T-helper 2 cell (primary cell): ENCODE data around the gene NRIP1.
"Not testable (repeated sequence)": the region's sequence is repeated elsewhere in the genome, so short reads cannot be mapped to it uniquely, and the experiment has no call there.

Experiments
- DNase-seq, 5 experiments: peaks; one replicate each; pipeline versions ENCODE4 v3.0.0 to v3.0.0-alpha.2; 2012 to 2022

The NRIP1 gene

DNA sequence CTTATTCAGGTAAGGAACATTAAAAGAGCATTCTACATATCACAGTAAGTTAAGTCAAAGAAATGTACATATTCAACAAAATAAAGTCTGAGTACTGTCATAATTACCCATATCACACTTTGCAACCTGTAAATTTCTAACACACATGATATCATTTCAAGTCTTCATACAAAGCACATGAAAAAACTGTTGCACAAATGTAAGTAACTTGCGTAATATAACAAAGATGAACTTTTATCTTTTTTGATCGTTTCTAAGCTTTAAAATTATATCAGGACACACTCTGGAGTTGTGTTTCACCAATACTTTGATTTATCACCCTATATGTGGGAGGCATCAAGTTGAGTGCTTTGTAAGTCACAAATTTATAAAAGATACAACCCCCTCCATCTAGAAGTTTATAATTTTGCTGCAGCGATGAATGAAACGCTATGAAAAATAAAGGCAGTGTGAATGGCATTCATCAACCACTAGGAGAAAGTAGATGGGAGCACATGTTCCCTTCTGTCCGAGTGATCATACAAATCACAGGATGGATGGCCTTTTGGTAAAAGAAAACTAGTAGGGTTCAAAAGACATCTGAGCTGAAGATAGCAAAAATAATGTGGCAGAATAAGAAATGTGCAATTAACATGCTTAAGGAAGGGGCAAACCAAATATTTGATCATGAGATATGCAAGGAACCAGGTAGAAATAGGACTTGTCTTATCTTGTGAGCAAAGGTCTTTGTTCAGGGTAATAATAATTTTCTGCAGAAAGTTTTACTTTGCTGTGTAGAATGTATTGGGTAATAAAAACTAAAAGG, 27.5 kb downstream of the NRIP1 start:
- no peak for DNase-seq

DNA sequence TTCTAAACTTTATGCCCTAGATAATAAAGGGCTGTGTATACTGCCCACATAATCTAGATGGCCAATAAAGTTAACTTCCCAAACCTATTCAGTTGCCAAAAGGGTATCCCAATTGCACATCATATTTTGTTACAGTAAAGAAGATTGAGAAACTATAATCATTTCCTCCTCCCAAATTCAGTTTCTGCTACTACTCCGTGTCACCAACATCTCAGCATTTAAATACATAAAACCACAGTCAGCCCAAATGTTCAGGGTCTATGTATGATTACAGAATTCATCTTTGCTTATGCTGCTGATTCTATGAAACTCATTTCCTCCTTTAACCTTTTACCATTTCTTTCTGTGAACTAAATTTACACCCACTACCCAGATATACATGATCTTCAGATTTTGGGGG, 28.6 kb downstream of the NRIP1 start:
- no peak for DNase-seq

DNA sequence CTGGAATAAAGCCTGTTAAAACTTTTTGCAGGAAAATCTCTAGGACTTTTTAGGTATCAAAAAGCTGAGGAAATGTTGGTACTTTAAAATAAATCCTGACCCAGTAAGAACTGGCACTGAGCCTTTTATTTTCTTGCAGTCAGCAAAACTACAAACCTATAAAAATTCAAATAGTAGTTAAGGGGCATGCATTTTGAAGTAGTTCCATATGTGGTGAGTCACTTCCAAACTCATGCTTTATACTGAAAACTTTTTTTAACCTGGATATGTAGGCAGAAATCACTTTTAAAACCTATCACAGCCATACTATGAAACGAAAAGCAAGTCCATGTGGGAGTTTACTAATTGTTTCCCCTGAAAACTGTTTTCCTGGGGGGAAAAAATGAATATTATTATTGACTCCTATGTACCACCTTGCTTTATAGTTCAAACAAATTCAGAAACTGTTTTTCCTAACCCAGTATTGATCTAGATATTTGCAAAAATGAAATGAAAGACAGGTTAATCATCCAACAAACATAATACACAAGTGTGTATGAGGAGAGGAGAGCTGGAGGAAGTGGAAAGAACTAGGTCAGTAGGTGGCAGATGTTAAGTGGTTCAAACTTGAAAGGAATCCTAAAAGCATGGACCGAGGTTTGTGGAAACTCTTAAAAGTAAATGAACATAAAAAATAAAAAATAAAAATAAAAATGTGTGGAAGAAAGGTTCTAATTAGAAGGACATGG, 30.5 kb downstream of the NRIP1 start:
- DNase-seq, result no peak

DNA sequence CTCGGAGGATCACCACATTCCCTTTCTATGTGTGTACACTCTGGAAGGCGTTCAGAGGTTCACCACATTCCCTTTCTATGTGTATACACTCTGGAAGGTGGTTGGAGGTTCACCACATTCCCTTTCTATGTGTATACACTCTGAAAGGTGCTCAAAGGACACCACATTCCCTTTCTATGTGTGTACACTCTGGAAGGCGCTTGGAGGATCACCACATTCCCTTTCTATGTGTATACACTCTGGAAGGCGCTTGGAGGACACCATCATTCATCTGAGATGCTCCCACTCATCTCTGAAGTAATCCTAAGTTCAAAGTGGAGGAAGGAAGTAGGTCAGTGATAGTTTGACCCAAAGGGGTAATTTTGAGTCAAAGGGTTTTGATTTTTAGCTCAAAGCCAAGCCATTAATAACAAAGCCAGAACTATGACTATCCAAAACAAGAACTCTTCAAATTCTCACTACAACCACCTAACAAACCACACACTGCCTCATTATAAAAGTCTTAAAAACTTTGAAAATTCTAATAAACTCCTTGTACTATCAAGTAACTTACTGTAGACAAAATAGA, 32.9 kb downstream of the NRIP1 start:
- no peak for DNase-seq

DNA sequence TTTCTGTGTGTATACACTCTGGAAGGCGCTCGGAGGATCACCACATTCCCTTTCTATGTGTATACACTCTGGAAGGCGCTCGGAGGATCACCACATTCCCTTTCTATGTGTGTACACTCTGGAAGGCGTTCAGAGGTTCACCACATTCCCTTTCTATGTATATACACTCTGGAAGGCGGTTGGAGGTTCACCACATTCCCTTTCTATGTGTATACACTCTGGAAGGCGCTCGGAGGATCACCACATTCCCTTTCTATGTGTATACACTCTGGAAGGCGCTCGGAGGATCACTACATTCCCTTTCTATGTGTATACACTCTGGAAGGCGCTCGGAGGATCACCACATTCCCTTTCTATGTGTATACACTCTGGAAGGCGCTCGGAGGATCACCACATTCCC, 33.4 kb downstream of the NRIP1 start:
- DNase-seq, result not testable (repeated sequence)

DNA sequence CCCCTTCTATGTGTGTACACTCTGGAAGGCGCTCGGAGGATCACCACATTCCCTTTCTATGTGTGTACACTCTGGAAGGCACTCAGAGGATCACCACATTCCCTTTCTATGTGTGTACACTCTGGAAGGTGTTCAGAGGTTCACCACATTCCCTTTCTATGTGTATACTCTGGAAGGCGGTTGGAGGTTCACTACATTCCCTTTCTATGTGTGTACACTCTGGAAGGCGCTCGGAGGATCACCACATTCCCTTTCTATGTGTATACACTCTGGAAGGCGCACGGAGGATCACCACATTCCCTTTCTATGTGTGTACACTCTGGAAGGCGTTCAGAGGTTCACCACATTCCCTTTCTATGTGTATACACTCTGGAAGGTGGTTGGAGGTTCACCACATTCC, 33.9 kb downstream of the NRIP1 start:
- not testable (repeated sequence) for DNase-seq

DNA sequence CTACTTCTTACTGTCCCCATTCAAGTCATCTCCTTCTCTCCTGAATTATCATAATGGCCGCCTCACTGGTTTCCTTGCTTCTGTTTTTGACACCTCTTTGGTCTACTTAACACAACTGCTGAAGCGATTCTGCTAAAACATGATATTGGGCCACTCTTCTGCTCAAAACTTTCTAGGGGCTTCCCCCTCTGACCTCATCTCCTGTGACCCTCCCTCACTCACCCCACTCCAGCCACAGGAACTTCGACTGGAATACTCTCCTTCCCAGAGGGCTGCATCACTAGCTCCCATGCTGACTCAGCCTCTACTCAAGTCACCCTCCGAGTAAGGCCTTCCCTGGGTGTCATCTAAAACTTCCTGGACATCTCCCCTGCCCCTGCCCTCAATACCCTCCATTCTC, 35.7 kb downstream of the NRIP1 start:
- DNase-seq, result no peak

DNA sequence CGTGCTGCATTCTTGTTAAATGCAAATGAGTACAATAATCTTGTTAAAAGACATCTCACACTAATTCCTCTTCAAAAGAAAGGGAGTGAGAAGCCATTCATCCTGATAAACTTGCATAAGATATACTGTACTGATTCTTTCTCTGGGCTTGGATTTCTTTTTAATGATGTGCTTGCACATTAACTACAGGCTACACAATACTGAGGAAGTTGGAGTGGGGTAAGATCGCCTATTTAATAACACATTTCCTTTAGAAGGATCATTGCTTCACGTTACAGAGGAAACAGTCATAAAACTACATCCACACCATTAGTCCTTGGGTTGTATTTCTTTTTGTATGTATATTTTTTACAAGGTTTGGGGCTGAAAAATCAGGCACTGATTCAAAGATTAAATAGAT, 36.6 kb downstream of the NRIP1 start:
- DNase-seq, result no peak

DNA sequence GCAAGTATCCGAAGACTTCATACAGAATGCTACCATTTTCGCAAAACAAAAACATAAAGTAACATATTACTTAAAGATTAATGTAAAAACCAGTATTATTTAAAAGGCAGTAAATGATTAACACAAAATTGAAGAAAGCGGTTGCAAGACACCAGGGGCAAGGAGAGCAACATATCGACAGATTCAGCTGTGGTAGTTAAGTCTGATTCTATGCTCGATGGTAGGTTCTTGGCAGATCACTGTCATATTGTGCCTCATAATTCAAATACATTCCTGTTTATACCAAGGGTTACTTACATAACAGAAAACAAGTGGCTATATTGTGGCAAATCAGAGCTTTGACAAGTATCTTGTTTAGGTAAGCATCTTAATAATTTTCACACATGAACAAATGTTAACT, 37.7 kb downstream of the NRIP1 start:
- no peak for DNase-seq

DNA sequence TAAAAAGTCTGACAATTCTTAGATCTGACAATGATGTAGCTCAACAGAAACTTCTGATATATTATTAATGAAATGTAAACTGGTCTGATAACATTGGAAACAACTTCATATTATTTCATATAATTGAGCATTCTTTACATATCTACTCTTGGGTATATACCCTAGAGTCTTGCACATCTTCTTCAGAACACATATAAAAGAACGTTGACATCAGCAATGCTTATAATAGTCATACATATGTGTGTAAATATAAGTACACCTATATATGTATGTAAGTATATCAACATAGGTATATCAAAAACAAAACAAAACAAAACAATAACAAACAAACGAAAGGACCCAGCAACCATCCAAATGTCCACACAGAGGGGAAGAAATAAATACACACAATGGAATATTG, 38.4 kb downstream of the NRIP1 start:
- no peak for DNase-seq

DNA sequence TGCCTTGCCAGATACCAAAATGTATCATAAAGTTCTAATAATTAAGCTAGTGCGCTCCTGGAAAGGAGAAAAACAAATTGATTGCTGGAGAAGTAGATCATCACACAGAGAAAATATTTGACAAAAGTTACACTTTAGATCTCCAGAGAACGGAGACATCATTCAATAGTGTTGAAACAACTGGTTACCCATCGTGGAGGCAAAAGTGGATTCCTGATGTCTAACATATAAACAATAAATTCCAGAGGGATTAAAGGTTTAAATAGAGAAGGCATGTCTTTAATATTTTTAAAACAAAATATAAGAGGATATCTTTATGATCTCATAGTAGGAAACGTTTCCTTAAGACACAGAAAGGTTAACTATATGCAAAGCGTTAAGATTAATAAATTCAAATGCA, 41.0 kb downstream of the NRIP1 start:
- no peak for DNase-seq

DNA sequence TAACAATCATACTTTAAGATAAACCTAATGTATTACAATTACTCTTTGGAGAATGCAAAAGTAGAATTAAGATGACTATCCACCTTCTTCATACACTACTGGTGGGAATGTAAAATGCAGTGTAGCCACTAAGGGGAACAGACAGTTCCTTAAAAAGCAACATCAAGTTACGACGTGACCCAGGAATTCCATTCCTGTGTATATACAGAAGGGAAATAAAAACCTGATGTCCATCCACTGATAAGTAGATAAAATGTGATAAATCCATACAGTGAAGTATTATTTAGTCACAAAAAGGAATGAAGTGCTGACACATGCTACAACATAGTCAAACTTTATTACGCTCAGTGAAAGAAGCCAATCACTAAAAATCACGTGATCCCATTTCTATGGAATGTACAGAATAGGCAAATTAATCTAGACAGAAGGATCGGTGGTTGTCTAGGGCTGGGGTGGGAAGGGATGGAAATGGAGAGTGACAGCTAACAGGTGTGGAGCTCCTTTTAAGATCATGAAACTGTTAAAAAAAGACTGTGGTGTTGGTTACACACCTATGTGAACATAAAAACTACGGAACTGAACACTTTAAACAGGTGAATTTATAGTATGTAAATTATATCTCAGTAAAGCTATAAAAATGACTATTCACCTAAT, 42.1 kb downstream of the NRIP1 start:
- no peak for DNase-seq

DNA sequence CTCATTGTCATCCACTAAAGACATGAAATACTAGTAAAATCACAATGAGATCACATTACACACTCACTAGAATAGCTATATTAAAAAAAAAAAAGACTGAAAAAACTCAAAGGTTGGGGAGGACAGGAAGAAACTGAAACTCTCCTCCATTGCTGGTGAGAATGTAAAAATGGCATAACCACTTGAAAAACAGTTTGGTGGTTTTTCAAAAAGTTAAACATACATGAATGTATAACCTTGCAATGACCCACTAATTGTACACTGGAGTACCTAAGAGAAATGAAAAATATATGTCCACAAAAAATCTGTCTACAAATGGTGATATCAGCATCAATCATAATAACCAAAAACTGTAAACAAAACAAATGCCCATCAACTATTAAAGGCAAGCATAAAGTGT, 44.0 kb downstream of the NRIP1 start:
- DNase-seq, result no peak

DNA sequence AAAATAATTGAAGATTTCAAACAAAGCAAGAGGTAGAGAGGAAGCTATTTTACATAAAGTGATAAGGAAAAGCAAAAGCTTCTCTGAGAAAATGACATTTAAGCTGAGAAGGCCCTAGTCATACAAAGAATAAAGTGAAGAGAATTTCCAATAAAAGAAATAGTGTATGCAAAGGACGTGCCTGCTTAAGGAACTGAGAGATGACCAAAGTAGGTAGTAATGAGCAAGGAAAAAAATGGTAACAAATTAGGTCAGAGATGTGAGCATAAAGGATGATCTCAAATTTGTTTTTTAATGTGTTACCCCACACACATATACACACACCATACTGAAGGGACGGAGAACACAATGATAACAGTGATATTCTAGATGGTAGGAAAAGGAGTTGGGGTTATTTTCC, 46.4 kb downstream of the NRIP1 start:
- no peak for DNase-seq

DNA sequence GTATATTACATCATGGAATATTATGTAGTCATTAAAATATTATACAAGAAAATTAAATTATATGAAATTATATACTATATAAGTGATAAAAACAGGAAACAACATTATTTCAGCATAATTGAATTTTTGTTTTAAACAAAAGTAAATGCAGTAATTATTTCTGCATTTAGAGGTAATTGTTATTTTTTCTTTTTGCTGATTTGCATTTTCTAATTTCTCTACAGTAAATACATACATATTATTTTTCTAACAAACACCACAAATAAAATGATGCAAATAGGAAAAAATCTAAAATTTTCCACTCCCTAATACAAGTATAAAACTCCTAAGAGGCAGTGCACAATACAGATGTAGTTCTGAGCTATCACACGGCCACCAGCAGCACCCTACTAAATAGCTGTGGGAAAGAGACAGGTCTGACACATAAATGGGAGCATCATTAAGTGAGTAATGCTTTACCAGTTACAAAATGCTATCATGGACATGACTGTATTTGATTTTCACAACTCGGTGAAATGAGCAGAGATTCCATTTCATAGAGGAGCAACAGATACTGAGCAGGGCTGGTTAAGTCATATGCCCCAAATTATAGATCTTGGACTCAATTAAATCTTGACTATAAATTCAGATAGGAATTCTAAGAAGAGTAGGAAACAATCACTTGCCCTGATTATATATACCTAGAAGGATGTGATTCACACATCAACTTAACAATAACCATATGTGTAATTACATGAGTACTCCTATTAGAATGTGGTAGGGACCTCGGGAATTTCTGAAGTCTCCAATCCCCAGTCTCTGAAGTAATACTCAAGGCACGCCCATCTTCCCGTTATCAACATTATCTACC, 49.0 kb downstream of the NRIP1 start:
- no peak for DNase-seq

DNA sequence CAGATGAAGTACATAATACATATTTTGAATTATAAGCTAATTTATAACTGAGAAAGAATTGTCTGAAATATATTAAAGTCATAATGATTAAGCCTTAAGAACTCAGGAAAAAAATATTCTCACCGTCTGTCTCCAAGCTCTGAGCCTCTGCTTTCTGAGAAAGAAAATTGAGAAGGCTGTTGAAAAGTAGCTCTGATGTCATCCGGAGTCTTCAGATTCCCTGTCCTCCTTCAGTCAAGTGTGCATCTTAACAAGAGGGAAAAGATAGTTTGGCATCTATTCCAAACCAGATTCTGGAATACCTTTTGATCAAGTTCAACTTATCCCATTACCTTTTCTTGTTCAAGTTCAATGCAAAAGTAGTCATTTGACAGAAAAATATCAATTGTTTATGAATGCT, 50.6 kb downstream of the NRIP1 start:
- no peak for DNase-seq

DNA sequence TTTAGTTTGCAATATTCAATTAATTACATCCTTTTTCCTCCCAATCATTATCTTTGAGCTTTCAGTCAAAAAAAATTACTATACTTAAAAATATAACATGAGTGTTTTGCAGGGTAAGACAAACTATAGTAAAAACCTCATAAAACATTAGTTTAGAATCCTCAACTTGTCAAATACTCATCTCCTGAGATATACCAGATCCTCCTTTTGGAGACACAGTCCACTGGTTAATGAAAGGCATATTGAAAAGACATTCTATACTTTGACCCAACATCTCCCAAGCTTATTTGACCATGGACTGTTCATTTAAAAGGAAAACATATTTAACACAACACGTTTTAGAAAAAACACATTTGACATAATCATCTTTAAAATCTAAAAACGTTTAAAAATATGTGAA, 52.8 kb downstream of the NRIP1 start:
- DNase-seq, result no peak

DNA sequence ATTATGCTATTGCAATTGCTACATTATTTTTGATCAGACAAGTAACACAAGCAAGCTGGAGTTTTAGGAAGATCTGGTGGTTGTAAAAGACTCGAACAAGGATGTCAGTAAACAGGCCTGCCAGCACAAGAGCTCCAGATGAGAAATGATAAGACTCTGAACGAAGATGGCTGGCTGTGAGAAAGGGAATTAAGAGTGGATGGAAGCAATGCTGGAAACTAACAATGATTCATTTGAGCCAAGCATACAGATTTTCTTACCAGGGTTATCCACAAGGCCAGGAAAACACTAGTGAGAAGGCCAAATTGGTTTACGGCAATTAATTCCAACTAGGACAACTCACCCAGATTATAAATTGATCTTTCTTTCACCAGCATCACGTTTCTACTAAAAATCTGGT, 54.2 kb downstream of the NRIP1 start:
- DNase-seq, result no peak

DNA sequence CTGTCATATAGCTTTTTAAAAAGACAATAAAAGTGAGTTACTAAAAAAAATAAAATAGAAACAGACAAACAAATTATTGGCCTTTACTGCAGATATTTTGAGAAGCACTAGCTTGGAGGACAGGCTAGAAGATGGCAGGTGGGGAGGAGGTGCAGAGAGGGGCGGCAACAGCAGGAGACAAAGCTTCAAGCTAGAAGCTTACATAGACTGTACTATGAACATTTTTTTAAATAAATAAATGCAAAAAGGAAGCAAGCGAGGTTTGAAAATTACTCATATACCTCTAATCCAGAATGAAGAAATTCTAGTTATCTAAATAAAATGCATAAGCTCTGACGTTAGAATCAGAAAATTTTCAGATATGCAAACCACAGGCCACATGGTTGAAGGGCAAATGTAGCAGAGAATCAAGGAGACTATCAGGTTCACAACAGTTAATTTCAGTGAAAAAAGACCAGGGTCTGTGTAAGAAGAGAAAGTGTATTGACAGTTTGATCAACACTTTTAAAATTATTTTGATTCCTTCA, 54.9 kb downstream of the NRIP1 start:
- peak in 1 of 5 experiments; percentile 4 for DNase-seq

DNA sequence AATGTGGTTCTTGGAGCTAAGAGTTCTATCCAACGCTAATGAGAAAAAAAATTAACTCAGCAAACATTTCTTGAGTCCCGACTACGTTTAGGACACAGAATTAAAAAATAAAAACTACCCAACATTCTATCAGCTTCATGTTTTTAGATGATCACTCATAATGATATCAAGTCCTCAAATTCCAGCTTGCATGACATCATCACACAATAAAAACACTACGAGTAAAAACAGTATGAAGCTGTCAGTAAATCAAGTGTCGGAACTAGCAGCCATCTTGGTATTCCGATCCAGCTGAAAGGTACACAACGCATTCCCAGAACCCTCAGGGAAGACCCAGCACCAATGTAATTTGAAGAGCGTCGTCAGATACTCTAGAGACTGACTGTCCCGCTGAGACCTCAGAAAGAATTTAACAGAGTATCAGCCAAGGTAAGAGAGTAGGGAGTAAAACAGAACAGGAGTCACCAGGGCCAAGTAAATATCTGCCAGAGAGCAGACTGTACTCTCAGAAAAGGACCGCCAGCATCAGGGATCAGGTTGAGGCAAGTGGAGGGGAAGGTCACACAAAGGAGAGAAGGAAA, 57.0 kb downstream of the NRIP1 start:
- no peak for DNase-seq

DNA sequence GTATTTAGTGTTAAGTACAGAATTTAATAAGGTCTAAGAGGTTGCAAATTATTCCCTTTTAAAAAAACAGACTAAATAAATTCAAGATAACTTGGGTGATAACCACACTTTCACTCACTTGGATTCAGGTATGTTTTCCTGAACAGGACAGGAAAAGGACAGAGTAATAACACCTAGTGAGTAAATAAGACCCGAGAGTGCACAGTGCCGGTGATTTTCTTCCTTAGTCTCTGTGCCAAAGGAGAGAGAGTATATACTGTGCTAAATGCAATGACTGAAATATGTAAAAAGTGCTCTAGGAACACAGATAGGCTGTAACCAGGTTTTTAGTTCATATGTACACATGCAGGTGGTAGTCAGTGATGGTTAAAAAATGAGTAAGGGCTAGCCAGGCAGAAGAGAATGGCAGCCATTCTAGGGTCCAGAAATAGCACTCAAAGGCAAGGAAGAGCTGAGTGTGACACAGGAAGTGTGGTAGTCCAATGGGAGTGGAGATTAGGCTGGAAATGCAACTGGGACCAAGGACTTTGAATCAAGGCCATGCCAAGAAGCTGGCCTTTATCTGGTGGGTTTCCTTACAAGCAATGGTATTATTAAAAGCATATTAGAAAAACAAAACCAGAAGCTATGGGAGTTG, 58.1 kb downstream of the NRIP1 start:
- no peak for DNase-seq
